HL-60 (cell line): Measurements from ENCODE around the gene USF2.

ENCODE experiments used
- GABPA ChIP-seq: IDR thresholded peaks from 2 replicates; pipeline ENCODE4 v1.6.1; 2012; ENCODE audit warnings: low read depth
- SPI1 ChIP-seq: IDR thresholded peaks from 2 replicates; pipeline ENCODE4 v1.6.1; 2012; ENCODE audit warnings: low read depth, mild to moderate bottlenecking, borderline replicate concordance
- TF ChIP-seq, protein P1 (sequence below): IDR thresholded peaks from one replicate; pipeline ENCODE4 v1.5.1; 2011; ENCODE audit warnings: low read length, control low read depth, inconsistent platforms; ENCODE audit not compliant: insufficient read depth

DNA sequence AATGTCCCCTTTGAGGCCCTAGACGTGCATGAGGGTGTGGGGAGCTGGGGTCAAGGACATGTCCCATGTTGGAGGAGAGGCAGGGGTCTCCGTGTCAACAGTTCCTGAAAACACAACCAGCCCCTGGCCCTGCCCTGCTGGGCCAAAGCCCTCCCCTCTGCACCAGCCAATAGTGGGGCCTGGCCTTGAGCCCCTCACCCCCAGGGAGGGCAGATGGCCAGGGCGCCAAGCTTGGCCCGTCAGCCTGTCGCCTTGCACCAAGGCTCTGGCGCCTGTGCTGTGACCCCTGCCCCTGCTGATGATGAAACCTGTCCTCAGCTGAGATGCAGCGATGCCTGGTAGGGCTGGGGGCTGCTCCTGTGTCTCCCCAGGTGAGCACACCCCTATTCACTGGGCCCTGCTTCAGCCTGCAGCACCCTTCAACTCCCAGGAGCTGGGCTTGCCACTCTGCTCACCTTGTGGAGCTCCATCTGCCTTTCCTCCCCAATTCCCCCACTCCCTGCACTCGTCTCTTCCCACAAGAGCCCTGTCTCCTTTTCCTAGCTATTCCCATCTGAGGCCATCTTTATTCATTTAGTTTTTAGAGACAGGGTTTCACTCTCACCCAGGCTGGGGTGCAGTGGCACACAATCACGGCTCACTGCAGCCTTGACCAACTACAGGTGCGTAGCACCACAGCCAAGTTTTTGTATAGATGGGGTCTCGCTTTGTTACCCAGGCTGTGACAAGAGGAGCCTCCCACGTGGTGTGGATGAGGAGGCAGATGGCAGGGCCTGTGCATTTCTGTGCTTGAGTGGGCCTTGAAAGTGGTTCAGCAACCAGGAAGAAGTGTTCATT lies 11.4 kb downstream of the USF2 start:
- no peak for TF ChIP-seq GABPA
- TF ChIP-seq, protein P1, sequence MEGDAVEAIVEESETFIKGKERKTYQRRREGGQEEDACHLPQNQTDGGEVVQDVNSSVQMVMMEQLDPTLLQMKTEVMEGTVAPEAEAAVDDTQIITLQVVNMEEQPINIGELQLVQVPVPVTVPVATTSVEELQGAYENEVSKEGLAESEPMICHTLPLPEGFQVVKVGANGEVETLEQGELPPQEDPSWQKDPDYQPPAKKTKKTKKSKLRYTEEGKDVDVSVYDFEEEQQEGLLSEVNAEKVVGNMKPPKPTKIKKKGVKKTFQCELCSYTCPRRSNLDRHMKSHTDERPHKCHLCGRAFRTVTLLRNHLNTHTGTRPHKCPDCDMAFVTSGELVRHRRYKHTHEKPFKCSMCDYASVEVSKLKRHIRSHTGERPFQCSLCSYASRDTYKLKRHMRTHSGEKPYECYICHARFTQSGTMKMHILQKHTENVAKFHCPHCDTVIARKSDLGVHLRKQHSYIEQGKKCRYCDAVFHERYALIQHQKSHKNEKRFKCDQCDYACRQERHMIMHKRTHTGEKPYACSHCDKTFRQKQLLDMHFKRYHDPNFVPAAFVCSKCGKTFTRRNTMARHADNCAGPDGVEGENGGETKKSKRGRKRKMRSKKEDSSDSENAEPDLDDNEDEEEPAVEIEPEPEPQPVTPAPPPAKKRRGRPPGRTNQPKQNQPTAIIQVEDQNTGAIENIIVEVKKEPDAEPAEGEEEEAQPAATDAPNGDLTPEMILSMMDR: no peak
- no peak for TF ChIP-seq SPI1
